AG09309 (cell line): Measurements from ENCODE around the gene RELN.

Source experiments
- DNase-seq: peaks from one replicate; pipeline ENCODE4 v3.0.0-alpha.2; 2010; ENCODE audit warnings: low read depth
- H3K4me3 ChIP-seq: 2 replicates; pipeline ENCODE4 v1.5.1; 2011; ENCODE audit warnings: mild to moderate bottlenecking, low read depth, low read length, moderate library complexity; ENCODE audit not compliant: control insufficient read depth
- CTCF ChIP-seq: IDR thresholded peaks from 2 replicates; pipeline ENCODE4 v1.5.1; 2011; ENCODE audit warnings: mild to moderate bottlenecking, low read depth, low read length, inconsistent platforms; ENCODE audit not compliant: insufficient read depth, control insufficient read depth; ENCODE audit errors: missing control alignments

Gene RELN

GRCh38 chr7:104024632-104025031, 35.2 kb upstream of the RELN start:
- no peak for TF ChIP-seq CTCF
- H3K4me3 ChIP-seq: no peak overlapping the region
- DNase-seq: no peak

- TF ChIP-seq CTCF: no peak
- no peak for DNase-seq
- H3K4me3 ChIP-seq: no peak overlapping the region
These were observed 33.6 kb upstream of the RELN start for GRCh38 chr7:104023100-104023499.

GRCh38 chr7:104018425-104018824, 29.0 kb upstream of the RELN start:
- no peak for TF ChIP-seq CTCF
- DNase-seq: no peak
- H3K4me3 ChIP-seq: no peak overlapping the region

- no peak for DNase-seq
- no peak for TF ChIP-seq CTCF
- H3K4me3 ChIP-seq: no peak overlapping the region
These were observed 27.5 kb upstream of the RELN start for GRCh38 chr7:104017001-104017400.

GRCh38 chr7:104012835-104013234, 23.4 kb upstream of the RELN start:
- TF ChIP-seq CTCF: no peak
- no peak overlapping the region for H3K4me3 ChIP-seq
- no peak for DNase-seq

- no peak for TF ChIP-seq CTCF
- DNase-seq: no peak
- no peak overlapping the region for H3K4me3 ChIP-seq
These were observed 22.4 kb upstream of the RELN start for GRCh38 chr7:104011829-104012228.
